Measurements from ENCODE around the gene ZMYND10.

Gene ZMYND10

DNA sequence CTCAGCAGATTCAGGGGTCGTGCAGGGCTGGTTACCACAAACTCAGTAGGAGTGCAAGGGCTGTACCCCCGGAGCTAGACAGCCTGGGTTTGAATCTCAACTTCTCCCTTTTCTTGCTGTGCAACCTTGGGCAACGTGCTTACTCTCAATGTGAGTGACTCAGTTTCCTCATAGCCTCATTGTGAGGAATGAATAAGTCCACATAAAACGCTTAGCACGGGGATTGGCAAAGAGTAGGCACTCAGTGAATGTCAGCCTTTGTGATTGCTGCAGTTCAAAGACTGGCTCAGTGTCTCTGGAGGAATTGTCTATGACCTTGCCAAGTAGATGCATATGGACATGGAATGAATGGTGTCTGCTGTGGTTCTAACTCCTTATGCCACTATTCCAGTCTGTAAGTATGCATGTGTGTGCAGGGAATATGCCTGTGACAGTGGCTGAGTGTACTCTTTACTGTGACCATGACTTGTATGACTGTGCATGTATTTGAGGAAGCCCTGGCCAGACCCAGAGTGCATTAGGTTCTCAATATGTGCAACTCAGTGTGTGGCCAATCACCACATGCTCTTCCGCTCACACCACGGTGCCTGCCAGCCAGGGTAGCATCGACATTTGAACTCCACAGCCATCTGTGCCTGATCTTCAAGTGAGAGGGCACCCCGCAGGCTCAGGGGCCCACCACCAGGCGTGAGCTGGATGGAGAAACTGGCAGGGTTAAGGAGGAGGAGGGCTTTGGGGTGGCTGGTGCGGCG lies 45.4 kb downstream of the ZMYND10 start:
- peaks cover 26% of the 10 kb centered on the region for H3K4me1 Mint-ChIP-seq (ENCODE audit: low read depth)
- no peaks in the 10 kb centered on the region for H3K27me3 Mint-ChIP-seq
- H3K9me3 Mint-ChIP-seq (ENCODE audit: low read depth): no peaks in the 10 kb centered on the region
- H3K36me3 Mint-ChIP-seq: no peaks in the 10 kb centered on the region
- H3K27ac Mint-ChIP-seq: peak overlapping the region; percentile 98
- H3K4me3 Mint-ChIP-seq: peak overlapping the region; percentile 97

DNA sequence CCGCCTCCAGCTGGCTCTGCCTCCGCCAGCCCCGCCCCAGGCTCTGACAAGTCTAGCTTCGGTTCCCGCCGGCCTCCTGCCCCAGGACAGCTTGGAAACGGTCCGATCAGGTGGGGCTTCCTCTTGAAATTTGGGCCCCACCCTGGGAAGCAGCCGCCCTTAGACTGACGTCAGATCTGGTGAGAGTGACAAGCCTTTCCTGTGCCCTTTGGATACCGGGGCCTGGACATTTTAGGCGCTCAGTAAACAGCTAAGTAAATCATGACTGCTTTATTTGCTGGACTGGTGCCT lies 45.9 kb downstream of the ZMYND10 start:
- Mint-ChIP-seq H3K27ac (peak overlapping the region; percentile 98), H3K4me1 (ENCODE audit: low read depth) (peaks cover 24% of the 10 kb centered on the region), H3K9me3 (ENCODE audit: low read depth) (no peaks in the 10 kb centered on the region), H3K4me3 (peak overlapping the region; percentile 97), H3K36me3 (no peaks in the 10 kb centered on the region), H3K27me3 (no peaks in the 10 kb centered on the region)

DNA sequence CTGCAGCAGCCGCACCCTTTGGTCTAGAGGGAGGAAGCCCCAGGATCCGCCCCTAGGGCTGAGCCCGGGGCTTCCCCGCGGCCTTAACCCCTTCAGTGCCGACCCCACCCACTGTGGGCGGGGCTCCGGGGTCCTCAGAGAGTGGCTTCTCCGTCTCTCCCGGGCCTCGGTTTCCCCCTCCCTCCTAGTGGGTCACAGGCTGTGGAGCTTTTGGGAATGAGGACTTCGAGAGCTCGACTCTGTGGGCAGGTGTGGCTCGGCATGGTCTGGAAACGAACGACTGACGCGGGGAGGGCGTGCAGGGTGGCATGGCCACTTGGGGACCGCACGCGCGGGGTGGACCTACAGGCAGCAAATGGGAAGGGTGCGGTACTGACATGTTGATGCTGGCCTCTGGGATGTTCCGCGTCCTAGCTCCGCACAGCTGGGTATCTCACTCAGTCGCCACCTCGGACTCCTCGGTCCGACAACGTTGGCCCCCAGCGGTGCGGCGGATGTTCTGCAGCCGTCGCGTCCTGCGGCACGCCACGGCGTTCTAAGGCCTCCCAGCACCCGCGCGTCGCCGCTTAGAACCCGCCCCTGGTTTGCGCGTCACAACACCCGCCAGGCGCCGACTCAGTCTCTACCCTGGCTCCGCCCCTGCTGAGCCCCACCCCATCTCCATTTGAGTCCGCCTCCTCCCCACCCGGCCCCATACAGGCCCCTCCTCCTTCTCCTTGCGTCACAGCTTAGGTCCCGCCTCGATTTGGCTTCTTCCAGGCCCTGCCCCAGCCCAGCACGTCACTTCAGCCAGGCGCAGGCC lies 46.5 kb downstream of the ZMYND10 start, which contains the start of the genes HYAL3 and NAA80:
Gene HYAL3, minus strand, starts transcription at position 570 of the 802 bp plus-strand sequence. CDS start 3,803 bp downstream, outside the sequence.
Gene NAA80, minus strand, starts transcription at position 570 of the 802 bp plus-strand sequence. CDS start 1,942 bp downstream, outside the sequence.
- Mint-ChIP-seq H3K27ac (peak within 1 kb of the TSS; percentile 98), H3K4me1 (ENCODE audit: low read depth) (peaks cover 22% of the 10 kb centered on the region), H3K9me3 (ENCODE audit: low read depth) (no peaks in the 10 kb centered on the region), H3K36me3 (no peaks in the 10 kb centered on the region), H3K27me3 (no peaks in the 10 kb centered on the region), H3K4me3 (peak within 1 kb of the TSS; percentile 97)

DNA sequence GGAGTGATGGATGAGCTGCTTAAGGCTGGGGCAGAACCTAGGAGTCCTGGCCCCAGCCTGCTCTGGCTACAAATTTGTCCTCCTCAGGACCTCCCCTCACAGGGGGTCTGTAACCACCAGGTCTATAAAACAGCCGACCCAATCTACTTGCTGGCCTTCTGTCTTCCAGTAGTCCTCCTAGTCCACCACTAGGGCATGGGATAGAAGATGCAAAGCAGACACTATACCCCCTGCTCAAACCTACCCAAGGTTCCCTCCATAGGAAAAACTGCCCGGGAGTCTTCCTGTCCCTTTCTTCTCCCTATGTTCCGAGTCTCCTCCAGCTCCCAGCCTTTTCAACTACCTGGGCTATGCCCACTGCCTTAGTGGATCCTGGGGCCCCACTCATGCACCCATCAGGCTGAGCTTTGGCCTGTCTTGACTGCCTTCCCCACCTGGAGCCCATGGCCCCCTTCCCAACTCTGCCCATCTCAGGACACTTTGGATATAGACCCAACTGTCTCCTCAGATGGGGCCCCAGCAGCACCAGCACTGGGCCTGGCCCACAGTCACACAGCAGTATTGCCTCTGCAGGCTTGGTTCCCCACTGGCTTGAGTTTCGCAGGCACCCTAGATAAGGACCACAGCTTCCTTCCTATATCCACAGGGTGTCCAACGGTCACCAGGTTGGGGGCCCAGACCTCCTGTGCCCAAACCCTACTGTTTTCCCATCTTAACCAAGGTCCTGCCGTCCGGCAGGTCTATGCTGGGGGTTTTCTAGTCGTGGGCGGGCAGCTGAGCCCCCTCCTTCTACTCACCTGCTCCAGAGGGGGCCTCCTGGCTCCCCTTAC lies 47.4 kb downstream of the ZMYND10 start:
- Mint-ChIP-seq H3K9me3 (ENCODE audit: low read depth) (no peaks in the 10 kb centered on the region), H3K27ac (peak overlapping the region; percentile 68), H3K36me3 (no peaks in the 10 kb centered on the region), H3K4me1 (ENCODE audit: low read depth) (peaks cover 23% of the 10 kb centered on the region), H3K4me3 (peak overlapping the region; percentile 97), H3K27me3 (no peaks in the 10 kb centered on the region)

DNA sequence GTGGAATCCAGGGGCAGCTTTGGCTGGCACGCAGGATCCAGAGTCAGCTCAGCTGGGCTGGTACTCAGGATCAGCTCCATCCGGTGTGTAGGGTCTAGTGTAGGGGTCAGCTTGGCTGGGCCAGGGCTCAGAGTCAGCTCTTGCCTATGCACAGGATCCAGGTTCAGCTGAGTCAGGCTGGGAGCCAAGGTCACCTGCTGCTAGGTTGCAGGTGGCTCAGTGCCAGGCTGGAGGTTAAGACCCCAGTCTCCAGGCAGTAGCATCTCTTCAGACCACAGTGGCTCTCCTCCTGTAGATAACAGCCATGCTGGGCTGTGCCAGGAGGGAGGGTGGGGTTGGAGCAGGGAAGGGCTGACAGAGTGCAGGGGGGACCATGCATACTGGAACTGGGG lies 48.2 kb downstream of the ZMYND10 start:
- Mint-ChIP-seq H3K36me3 (no peaks in the 10 kb centered on the region), H3K9me3 (ENCODE audit: low read depth) (no peaks in the 10 kb centered on the region), H3K4me3 (peak overlapping the region; percentile 97), H3K4me1 (ENCODE audit: low read depth) (peaks cover 29% of the 10 kb centered on the region), H3K27me3 (no peaks in the 10 kb centered on the region), H3K27ac (no peak overlapping the region)

DNA sequence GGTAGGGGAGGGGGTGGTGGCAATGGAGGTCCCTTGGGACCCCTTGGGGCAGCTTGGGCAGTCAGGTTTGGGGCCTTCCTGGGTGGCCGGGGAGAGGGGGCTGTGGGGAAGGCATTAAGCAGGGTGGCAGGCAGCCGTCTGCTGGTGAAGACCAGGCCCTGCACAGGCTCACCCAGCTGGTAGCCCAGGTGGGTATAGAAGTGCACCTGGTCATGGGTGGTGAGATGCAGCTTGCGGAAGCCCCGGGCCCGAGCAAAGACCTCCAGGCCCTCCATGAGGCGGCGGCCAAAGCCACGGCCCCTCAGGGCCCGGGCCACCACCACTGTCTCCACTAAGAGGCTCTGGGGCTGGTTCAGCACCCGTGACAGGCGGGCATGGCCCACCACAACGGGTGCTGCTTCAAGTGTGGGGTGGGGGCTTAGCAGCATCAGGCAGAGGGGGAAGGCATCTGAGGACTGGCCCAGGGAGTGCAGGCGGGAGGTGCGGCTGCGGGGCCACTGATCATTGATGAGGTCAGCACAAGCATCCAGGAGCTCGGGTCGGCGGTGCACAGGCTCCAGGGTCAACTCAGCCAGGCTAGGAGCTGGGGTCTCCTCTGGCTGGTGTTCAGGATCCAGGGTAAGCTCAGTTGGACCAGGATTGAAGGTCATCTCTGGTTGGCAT lies 48.7 kb downstream of the ZMYND10 start:
- Mint-ChIP-seq H3K36me3 (no peaks in the 10 kb centered on the region), H3K27me3 (no peaks in the 10 kb centered on the region), H3K4me3 (peak overlapping the region; percentile 25), H3K9me3 (ENCODE audit: low read depth) (no peaks in the 10 kb centered on the region), H3K4me1 (ENCODE audit: low read depth) (peaks cover 30% of the 10 kb centered on the region), H3K27ac (no peak overlapping the region)

DNA sequence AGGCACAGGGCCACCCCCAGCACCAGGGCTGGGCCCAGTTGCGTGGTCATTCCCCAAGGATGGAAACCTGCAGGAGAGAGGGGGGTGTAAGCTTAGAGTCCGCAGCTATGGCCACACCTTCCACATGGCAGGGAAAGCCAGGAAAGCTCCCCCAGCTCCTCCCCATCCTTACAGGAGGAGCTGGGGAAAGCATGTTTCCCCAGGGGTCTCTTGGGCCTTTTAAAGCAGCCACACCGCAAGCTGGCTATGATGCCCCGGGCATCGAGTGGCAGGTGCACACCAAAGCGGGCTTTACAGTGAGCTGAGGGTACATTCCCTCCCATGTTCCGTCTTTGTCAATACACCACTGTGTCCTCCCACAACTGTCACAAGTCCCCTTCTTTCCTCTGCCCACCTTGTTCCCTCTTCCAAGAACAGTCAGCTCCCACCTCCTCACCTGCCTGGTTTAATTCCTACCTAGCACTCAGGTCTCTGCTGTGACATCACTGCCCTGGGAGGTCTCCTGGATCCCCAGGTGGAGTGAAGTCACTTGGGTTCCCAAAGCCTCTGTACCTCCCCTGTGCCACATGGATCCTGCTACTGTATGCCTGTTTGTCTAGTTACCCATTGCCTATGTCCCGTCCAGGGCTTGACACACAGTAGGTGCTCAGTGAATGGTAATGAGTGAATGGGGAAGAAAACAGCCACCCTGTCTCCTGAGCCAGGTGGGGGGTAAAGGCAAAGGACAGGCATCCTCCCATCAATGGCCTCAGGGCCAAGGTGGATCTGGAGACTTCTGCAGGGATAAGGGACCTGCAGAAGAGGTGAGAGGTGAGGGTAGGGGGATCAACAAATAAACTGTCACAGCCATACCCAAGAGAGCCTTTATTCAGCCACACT lies 49.7 kb downstream of the ZMYND10 start:
- Mint-ChIP-seq H3K27ac (peak overlapping the region; percentile 50), H3K27me3 (no peaks in the 10 kb centered on the region), H3K4me1 (ENCODE audit: low read depth) (peaks cover 33% of the 10 kb centered on the region), H3K36me3 (peaks cover 5% of the 10 kb centered on the region), H3K9me3 (ENCODE audit: low read depth) (no peaks in the 10 kb centered on the region), H3K4me3 (no peak overlapping the region)

DNA sequence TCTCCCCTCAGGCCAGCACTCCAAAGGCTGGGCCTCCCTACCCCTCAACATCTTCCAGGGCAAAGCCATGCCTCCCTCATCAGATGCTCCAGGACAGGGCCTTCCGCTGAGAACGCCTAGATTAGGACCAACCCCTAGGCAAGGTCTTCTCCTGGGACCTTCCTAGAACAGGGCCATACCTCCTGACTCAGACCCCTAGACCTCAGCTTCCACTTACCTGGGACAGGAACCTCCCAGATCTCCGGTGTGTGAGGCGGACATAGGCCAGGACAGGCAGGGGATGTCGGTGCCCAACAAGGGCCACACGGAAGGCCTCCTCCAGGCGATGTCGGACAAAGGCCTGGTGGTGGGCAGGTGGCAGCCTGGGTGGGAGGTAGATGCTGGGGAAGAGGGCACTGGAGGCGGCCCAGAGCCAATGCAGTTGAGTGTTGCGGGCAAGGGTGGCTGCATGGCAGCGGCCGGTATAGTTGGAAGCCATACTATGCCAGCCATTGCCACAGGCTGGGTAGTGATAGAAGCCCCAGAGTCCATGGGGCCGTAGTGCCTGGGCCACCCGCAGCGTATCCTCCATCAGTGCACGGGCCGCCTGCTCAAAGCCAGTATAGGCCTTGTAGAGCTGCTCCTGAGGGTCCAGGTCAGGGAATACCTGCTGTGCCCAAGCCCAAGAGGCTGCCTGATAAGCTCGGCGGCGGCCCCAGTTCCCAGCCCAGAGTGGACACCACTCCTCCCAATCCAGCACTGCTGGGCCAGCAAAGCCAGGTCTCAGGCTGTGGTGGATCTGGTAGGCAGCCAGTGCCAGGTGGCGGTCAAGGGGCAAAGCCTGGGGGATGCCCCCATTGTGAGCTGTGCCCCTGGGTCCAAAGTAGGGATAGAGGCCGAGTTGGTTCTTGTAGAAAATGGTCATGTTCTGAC lies 50.8 kb downstream of the ZMYND10 start:
- Mint-ChIP-seq H3K9me3 (ENCODE audit: low read depth) (no peaks in the 10 kb centered on the region), H3K27ac (no peak overlapping the region)

DNA sequence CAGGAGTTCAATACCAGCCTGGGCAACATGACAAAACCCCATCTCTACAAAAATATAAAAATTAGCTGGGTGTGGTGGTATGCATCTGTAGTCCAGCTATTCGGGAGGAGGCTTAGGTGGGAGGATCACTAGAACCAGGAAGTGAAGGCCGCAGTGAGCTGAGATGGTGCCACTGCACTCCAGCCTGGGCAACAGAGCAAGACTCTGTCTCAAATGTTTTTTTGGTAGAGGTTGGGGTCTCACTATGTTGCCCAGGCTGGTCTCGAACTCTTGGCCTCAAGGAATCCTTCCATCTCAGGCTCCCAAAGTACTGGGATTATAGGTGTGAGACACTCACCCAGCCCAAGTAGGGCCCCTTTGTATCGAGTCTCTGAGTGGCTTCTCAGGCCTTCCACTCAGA lies 51.4 kb downstream of the ZMYND10 start:
- H3K4me1 Mint-ChIP-seq (ENCODE audit: low read depth): peaks cover 25% of the 10 kb centered on the region
- H3K4me3 Mint-ChIP-seq: no peak overlapping the region
- H3K27me3 Mint-ChIP-seq: no peaks in the 10 kb centered on the region
- peaks cover 5% of the 10 kb centered on the region for H3K36me3 Mint-ChIP-seq
- no peak overlapping the region for H3K27ac Mint-ChIP-seq
- no peaks in the 10 kb centered on the region for H3K9me3 Mint-ChIP-seq (ENCODE audit: low read depth)

More for the DNA sequence above, 50.8 kb downstream of the ZMYND10 start:
- H3K27me3 Mint-ChIP-seq: no peaks in the 10 kb centered on the region
- no peak overlapping the region for H3K4me3 Mint-ChIP-seq
- H3K4me1 Mint-ChIP-seq (ENCODE audit: low read depth): peaks cover 28% of the 10 kb centered on the region
- H3K36me3 Mint-ChIP-seq: peaks cover 5% of the 10 kb centered on the region

DNA sequence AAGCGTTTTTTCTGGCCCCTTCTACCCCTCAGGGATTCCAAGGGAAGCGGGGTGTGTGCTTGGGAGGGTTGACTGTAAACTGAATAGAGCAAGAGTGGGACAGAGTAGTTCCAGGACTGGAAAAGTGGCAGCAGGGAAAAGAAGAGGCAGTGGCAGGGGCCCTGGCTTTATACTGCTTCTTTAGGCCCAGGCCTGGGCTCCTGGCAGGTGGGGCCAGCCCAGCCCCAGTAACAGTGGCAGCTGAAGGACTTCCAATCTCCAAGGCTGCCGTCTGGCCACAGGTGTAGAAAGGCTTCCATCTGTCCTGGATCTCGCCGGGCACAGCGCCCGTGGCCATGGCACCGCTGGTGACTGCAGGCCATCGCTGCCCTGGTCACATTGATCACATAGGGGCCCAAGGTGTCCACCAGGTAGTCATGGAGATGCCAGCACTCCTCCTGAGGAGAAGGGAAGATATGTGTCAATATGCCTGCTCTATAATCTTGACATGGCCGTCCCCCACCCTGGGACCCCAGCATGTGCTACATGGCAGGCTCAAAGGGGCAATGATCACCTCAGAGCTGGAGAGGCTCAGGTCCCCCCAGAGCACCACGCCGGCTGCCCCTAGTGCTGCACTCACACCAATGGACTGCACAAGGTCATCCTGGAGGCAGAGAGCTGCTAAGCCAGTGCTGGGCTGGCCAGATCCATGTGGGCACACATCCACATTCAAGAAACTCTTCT lies 52.3 kb downstream of the ZMYND10 start:
- Mint-ChIP-seq H3K4me3 (peak overlapping the region; percentile 98), H3K36me3 (peaks cover 5% of the 10 kb centered on the region), H3K9me3 (ENCODE audit: low read depth) (no peaks in the 10 kb centered on the region), H3K27me3 (no peaks in the 10 kb centered on the region), H3K27ac (peak overlapping the region; percentile 90), H3K4me1 (ENCODE audit: low read depth) (peaks cover 24% of the 10 kb centered on the region)

DNA sequence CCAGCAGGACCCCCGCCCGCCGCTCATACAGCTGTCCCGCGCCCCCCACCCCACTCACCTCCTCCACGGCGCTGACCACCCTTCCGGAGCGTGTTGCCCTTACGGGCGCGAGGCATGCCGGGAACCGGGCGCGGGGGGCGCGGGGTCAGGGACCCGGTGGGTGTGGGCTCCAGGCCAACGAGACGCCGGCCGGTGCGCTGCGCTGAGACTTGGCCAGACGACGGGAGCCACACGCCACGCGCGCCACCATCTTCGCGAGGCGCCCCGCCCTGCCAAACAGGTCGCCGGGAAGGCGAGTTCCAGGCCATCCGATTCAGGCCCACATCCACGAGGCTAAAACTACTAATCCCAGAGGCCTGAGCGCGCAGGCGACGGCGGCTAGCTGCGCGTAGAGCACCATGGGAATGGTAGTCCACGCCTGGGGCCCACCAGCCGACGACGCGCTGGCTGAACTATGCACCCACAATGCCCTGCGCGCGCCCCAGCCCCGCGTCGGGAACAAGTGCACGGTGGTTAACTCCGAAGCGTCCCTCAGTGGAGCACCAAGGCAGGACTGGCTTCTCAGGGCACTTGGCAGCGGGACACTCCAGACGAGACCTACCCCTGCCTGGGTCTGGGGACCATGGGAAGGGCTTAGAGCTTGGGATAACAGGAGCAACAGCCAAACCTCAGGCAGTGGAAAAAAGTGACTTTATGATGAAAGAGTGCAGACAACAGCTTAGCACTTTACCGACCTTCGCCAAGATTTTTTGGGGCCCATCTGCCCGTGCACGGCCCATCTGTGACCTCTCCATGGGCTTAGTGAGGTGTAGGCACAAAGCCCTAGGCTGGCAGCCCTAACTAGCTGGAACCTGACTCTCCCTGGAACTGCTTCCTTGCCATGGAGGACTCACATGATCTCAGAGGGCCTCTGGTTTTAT lies 53.1 kb downstream of the ZMYND10 start, which contains the start of gene IFRD2:
Gene IFRD2, minus strand, starts transcription at position 271 of the 920 bp plus-strand sequence. Its CDS starts 155 bp downstream, at position 116.
- Mint-ChIP-seq H3K36me3 (peaks cover 5% of the 10 kb centered on the region), H3K27me3 (no peaks in the 10 kb centered on the region), H3K9me3 (ENCODE audit: low read depth) (no peaks in the 10 kb centered on the region), H3K4me1 (ENCODE audit: low read depth) (peaks cover 16% of the 10 kb centered on the region), H3K4me3 (peak within 1 kb of the TSS; percentile 98), H3K27ac (peak within 1 kb of the TSS; percentile 94)
